Endothelial cell of umbilical vein (primary cell): ENCODE data around the gene TRABD2A. TPM values are rescaled to one million over a fixed set of nuclear protein-coding genes. Genes with fewer than 3 reads are reported as not detected.

Experiments used
- BruUV-seq: library from RNA; stranded (reverse); fragments of 400-500 nt; replicated peaks from 2 replicates; lab custom pipeline; 2021; lab: Mats Ljungman, UMichigan
- CTCF ChIA-PET: fragments of 300-600, 350-600 bp; sonication (Branson Sonifier 250); formaldehyde crosslinking; loops from one replicate; lab custom pipeline; 2021; ENCODE audit warnings: antibody characterized with exemption, inconsistent platforms; lab: Charles Lee
- POLR2A ChIA-PET: fragments of 300-600, 350-600 bp; sonication (Branson Sonifier 250); formaldehyde crosslinking; loops from one replicate; lab custom pipeline; 2021; ENCODE audit warnings: antibody characterized with exemption, inconsistent platforms; lab: Charles Lee
- DNase-seq: peaks from one replicate; pipeline ENCODE4 v3.0.0-alpha.2; 2011; ENCODE audit warnings: low read depth, low spot score
- FAIRE-seq: peaks from 2 replicates; lab custom pipeline; 2011; peaks lifted over from hg19 to GRCh38; lab: Jason Lieb, UNC
- H2AFZ ChIP-seq: 2 replicates; pipeline ENCODE4 v1.6.0; 2012; ENCODE audit warnings: low read depth, low read length, control low read depth, inconsistent platforms
- H3K27ac ChIP-seq: 2 replicates; pipeline ENCODE4 v1.5.1; 2011; ENCODE audit warnings: low read depth, mild to moderate bottlenecking, control low read depth, low read length, moderate library complexity; ENCODE audit not compliant: insufficient read depth
- H3K27me3 ChIP-seq, 2 experiments: 2 replicates each; pipeline versions ENCODE4 v1.6.0 to v1.6.1; 2011; ENCODE audit warnings: low read length in 2 of 2, mixed read lengths in 1 of 2; ENCODE audit not compliant: control insufficient read depth in 2 of 2, insufficient read depth in 2 of 2
- H3K36me3 ChIP-seq, 2 experiments: 2 replicates in 1 of 2; 3 replicates in 1 of 2; pipeline ENCODE4 v1.5.1; 2011; ENCODE audit warnings: low read length in 2 of 2, mild to moderate bottlenecking in 1 of 2, moderate library complexity in 1 of 2; ENCODE audit not compliant: control insufficient read depth in 2 of 2, insufficient read depth in 2 of 2; ENCODE audit errors: extremely low read depth in 1 of 2
- H3K4me1 ChIP-seq: 3 replicates; pipeline ENCODE4 v1.5.1; 2011; ENCODE audit warnings: mild to moderate bottlenecking, low read length; ENCODE audit not compliant: control insufficient read depth, insufficient read depth; ENCODE audit errors: extremely low read depth
- H3K4me2 ChIP-seq: 2 replicates; pipeline ENCODE4 v1.6.1; 2011; ENCODE audit warnings: low read length, control low read depth, mixed read lengths; ENCODE audit not compliant: insufficient read depth
- H3K4me3 ChIP-seq, 3 experiments: fragments of 200-600 bp in 1 of 3; sonication (generic), shearing (Covaris generic) in 1 of 3; replicated peaks in 1 of 3; 2 replicates each; pipeline ENCODE4 v1.5.1; 2011 to 2016; ENCODE audit warnings: control low read depth in 3 of 3, low read length in 3 of 3, mild to moderate bottlenecking in 2 of 3, inconsistent platforms in 1 of 3, low read depth in 1 of 3, moderate library complexity in 1 of 3; ENCODE audit not compliant: insufficient read depth in 1 of 3
- H3K79me2 ChIP-seq: 2 replicates; pipeline ENCODE4 v1.6.0; 2012; ENCODE audit warnings: low read length, inconsistent platforms; ENCODE audit not compliant: control insufficient read depth, insufficient read depth
- H3K9ac ChIP-seq: replicated peaks from 2 replicates; pipeline ENCODE3; 2011; ENCODE audit warnings: low read length, control low read depth; ENCODE audit not compliant: insufficient read depth; ENCODE audit errors: extremely low read depth
- H3K9me1 ChIP-seq: replicated peaks from 3 replicates; pipeline ENCODE4 v1.6.0; 2011; ENCODE audit warnings: mild to moderate bottlenecking, low read length; ENCODE audit not compliant: control insufficient read depth, insufficient read depth; ENCODE audit errors: extremely low read depth
- H3K9me3 ChIP-seq: replicated peaks from 2 replicates; pipeline ENCODE4 v1.5.1; 2012; ENCODE audit warnings: low read length, inconsistent platforms; ENCODE audit not compliant: control insufficient read depth, insufficient read depth
- H4K20me1 ChIP-seq: replicated peaks from 2 replicates; pipeline ENCODE3; 2011; ENCODE audit warnings: mild to moderate bottlenecking, low read length; ENCODE audit not compliant: control insufficient read depth, insufficient read depth; ENCODE audit errors: extremely low read depth
- CTCF ChIP-seq, 2 donors: IDR thresholded peaks; 1 replicate in 1 of 2; 2 replicates in 1 of 2; pipeline ENCODE4 v1.5.1; 2011; ENCODE audit warnings: low read length in 2 of 2, mild to moderate bottlenecking in 2 of 2, moderate library complexity in 2 of 2, control low read depth in 1 of 2, inconsistent platforms in 1 of 2, low read depth in 1 of 2; ENCODE audit not compliant: insufficient read depth in 1 of 2; ENCODE audit errors: extremely low read depth in 1 of 2
- EZH2 ChIP-seq: IDR thresholded peaks from 2 replicates; pipeline ENCODE4 v1.6.1; 2012; ENCODE audit warnings: borderline replicate concordance, low read depth, mild to moderate bottlenecking, moderate library complexity, low read length, inconsistent platforms; ENCODE audit not compliant: severe bottlenecking
- FOS ChIP-seq: IDR thresholded peaks from 2 replicates; pipeline ENCODE4 v1.6.1; 2011; ENCODE audit warnings: mild to moderate bottlenecking, low read length, moderate library complexity, borderline replicate concordance; ENCODE audit not compliant: insufficient read depth
- GATA2 ChIP-seq: IDR thresholded peaks from 2 replicates; pipeline ENCODE4 v1.7.0; 2011; ENCODE audit warnings: low read depth, mild to moderate bottlenecking, moderate library complexity, mixed read lengths, low read length; ENCODE audit not compliant: insufficient read length, insufficient read depth
- JUN ChIP-seq: IDR thresholded peaks from 2 replicates; pipeline ENCODE4 v1.6.1; 2011; ENCODE audit warnings: borderline replicate concordance, low read depth; ENCODE audit not compliant: insufficient read length, insufficient read depth
- MAX ChIP-seq: IDR thresholded peaks from 2 replicates; pipeline ENCODE4 v1.6.1; 2011; ENCODE audit not compliant: insufficient read depth, insufficient read length
- MYC ChIP-seq: IDR thresholded peaks from one replicate; pipeline ENCODE4 v1.6.1; 2011; ENCODE audit warnings: mild to moderate bottlenecking, low read depth, low read length
- POLR2A ChIP-seq: IDR thresholded peaks from 2 replicates; pipeline ENCODE4 v1.6.1; 2012; ENCODE audit warnings: low read depth, mild to moderate bottlenecking, control low read depth, low read length
- POLR2AphosphoS5 ChIP-seq: IDR thresholded peaks from 2 replicates; pipeline ENCODE4 v1.6.1; 2012; ENCODE audit warnings: low read depth, mild to moderate bottlenecking, control low read depth, low read length, moderate library complexity; ENCODE audit not compliant: insufficient read depth
- dilution Hi-C: fragments of 300-500 bp; cut with MboI; formaldehyde crosslinking; loops from one replicate; pipeline ENCODE4 v1.15.0; 2019; ENCODE audit warnings: low sequenced_read_pairs; ENCODE audit not compliant: extremely low pct_ligation_motif_present
- intact Hi-C: fragments of 100-400 bp; cut with micrococcal nuclease; formaldehyde crosslinking; loops from one replicate; pipeline ENCODE4 v1.10.0; 2022
- polyA plus RNA-seq, 4 experiments: library from polyadenylated mRNA; depleted of rRNA in 3 of 4; stranded (reverse) in 3 of 4; unstranded in 1 of 4; fragments of >200 nt; gene quantifications; 2 replicates each; pipeline versions ENCODE4 v1.2.1 to v1.2.3, GENCODE V29; 2011 to 2012; ENCODE audit warnings: missing spikeins in 1 of 4
- total RNA-seq: library from RNA; stranded (reverse); gene quantifications from 2 replicates; pipeline ENCODE4 v1.2.3, GENCODE V29; 2021

TRABD2A gene
- total and polyA plus RNA-seq, 2 donors (not counting 3 experiments of a cell fraction or from before 2014, with no cell fraction given) = 1.0 to 1.8 TPM

- BruUV-seq = no TSS peak
- TF ChIP-seq GATA2 (no peak), POLR2AphosphoS5 (no peak), MAX (no peak), FOS (no peak), EZH2 (no peak), JUN (no peak), MYC (no peak), CTCF (IDR thresholded peaks at IDR 0.05; ENCODE audit: extremely low read depth in 1 of 2, insufficient read depth in 1 of 2, low read depth in 1 of 2, low read length in 2 of 2) (no peak), POLR2A (no peak)
- no peaks in the 10 kb centered on the region for H4K20me1 ChIP-seq
- H3K9ac ChIP-seq = no peak overlapping the region
- no peak overlapping the region for H3K4me2 ChIP-seq
- H3K4me3 ChIP-seq = no peak overlapping the region
- no peaks in the 10 kb centered on the region for H3K9me3 ChIP-seq
- no peak for DNase-seq
- POLR2A ChIA-PET = no interaction called here
- H3K4me1 ChIP-seq = no peaks in the 10 kb centered on the region
- dilution Hi-C loops (no loop called here), intact Hi-C loops (no loop called here)
- H3K79me2 ChIP-seq = no peaks in the 10 kb centered on the region
- H2AFZ ChIP-seq = no peak overlapping the region
- no peaks in the 10 kb centered on the region for H3K36me3 ChIP-seq
- FAIRE-seq = no peak
- CTCF ChIA-PET = interaction anchor here (0.6 kb wide), 1 partner anchor 25 kb away, joined by 3 read pairs; no protein-coding TSS in a partner anchor
- no peak overlapping the region for H3K27ac ChIP-seq
- peaks cover 0 to 1% of the 10 kb centered on the region in 2 experiments for H3K27me3 ChIP-seq
- H3K9me1 ChIP-seq = no peaks in the 10 kb centered on the region
Observed at GRCh38 chr2:84856787-84857186, 24.1 kb downstream of the TRABD2A start.
